NOMO-1 (cell line): ENCODE results near the gene EPB42.
"Not testable (repeated sequence)": the region's sequence is repeated elsewhere in the genome, so short reads cannot be mapped to it uniquely, and the experiment has no call there.

Experiments
- DNase-seq, 2 experiments: peaks; one replicate each; lab custom pipeline; 2025; ENCODE audit not compliant: unreplicated experiment in 2 of 2; lab: John Stamatoyannopoulos, UW

EPB42 gene

DNA sequence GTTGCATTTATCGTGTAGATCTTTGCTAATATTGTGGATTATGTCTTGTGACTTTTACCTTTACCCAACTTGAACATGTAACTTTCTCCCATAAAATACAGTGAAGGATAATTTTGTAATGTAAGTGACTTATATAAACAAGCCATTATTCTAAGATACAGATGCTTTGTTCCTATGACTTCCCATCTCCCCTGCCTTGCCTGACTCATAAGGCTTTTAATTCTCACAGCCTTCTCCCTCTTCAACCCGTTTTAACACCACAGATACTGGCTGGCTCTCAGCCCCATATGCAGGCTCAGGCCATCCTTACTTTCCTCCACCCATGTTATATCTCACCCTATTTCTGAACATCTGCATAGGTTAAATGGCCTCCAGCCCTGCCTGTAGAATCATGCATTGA lies 31.5 kb downstream of the EPB42 start:
- no peak for DNase-seq

DNA sequence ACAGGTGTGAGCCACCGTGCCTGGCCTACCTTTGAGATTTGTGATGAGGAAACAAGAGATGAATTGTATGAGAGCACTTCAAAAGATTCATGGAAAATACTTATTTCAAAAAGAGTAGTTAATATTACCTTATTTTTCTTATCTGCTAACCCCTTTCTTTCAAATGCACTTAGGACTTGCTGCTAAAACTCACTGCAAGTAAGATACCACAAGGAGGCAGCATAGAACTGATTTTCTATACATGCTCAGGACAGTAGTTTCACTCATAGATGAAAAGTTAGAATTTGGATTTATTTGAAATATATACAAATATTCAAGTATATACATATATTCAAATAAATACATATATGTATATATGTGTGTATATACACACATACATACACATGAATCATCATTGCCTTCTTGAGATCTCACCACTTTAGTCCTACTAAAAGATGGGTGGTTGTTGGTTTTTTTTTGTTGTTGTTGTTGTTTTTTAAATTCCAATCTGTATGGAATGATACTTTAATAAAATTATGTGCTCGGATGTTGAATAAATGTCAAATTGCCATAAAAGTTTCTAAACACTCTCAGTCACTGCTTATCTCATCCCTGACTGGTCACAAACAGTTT lies 33.2 kb downstream of the EPB42 start:
- peak; percentile 1 to 70 for DNase-seq

DNA sequence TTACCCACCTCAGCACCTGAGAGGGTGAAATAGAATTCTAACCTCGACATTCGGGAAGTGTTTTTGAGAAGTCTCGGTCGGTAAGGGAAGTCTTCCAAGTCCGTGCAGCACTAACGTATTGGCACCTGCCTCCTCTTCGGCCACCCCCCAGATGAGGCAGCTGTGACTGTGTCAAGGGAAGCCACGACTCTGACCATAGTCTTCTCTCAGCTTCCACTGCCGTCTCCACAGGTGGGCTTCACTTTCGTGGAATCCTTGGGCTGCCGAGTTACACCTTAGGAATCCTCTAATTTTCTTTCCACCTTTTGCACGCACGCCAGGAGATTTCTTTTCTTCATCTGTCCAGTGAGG lies 34.8 kb downstream of the EPB42 start:
- DNase-seq: peak; percentile 33 to 40

DNA sequence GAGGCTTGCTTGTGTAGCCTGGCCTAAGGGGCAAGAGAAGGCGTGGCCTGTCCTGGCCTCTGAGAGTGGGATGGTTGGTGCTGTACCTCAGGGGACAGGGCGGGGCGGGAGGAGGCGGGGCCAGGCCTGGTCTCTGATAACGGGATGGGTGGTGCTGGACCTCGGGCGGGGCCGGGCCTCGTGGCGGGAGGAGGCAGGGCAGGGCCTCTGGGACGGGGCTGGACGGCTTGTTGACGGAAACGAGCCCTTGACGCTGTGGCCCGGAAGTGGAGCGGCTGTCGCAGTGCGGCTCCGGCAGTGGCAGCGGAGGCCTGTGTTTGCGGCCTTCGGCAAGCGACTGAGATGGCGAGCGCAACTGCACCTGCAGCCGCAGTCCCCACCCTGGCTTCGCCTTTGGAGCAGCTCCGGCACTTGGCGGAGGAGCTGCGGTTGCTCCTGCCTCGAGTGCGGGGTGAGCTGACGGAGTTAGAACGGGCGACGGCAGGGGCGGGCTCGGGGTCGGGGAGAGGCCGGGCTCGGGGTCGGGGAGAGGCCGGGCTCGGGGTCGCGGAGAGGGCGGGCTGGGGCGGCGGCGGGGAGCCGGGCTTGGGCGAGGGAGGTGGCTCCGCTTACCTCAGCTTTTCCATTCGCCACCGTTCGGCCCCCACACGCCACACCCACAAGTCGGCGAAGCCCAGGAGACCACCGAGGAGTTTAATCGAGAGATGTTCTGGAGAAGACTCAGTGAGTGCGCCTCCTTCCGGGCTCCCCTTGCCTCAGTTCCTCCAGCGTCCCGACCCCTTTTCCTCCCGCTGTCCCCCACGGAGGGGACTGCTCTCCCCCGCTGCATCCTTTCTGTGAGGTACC lies 35.4 kb downstream of the EPB42 start, which contains the start of gene CCNDBP1:
Gene CCNDBP1 (plus strand): TSS at position 247 of the 846 bp plus-strand sequence. CDS start 96 bp downstream, at position 343.
- peak; percentile 93 to 97 for DNase-seq

DNA sequence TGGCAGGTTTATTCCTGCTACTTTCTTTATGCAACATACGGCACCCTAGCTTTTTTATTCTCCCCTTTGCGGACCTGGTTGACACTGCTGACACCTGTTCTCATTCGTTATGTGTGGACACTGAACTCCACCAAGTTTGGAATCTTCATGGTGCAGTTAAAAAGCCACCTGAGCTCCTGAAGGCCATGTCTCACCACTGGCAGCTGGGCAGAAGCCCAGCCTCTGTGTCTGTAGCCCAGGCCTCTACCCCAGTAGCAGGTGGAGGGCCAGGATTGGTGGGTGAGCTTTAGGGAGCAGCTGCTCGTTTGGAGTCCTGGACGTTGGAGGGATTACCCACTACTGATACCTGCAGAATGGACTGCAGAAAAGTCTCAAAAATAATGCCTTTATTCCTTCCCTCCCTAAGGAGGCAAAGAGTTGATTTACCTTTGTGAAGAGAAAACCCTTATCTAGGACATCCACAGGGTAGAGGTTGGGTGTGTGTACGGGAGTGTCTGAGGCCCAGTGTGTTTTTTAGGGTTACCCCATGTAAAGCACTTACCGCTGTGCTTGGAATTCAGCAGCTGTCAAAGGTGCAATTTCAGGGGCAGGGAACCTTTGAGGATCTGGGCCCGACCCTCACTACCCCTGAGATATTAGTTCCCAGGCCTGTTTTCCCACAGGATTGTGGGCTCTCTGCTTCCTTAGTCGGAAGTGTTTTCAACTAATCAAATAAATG lies 36.3 kb downstream of the EPB42 start:
- DNase-seq: no peak

DNA sequence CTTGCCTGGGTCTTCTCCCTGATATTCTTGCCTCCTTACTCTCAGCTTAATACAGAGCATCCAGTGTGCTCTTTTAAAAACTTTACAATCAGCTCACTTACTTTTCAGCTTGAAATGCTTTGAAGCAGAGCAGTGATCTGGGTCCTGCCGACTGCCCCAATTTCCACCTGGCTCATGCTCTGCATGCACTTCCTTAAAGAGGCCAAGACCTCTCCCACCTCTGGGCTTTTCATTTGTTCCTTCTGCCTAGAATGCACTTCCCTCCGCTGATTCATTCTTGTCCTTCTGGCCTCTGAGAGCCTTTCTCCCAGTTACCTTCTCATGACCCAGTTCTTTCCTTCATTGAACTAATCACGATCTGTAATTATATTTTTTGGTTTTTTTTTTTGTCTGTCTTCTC lies 37.5 kb downstream of the EPB42 start:
- DNase-seq: no peak

DNA sequence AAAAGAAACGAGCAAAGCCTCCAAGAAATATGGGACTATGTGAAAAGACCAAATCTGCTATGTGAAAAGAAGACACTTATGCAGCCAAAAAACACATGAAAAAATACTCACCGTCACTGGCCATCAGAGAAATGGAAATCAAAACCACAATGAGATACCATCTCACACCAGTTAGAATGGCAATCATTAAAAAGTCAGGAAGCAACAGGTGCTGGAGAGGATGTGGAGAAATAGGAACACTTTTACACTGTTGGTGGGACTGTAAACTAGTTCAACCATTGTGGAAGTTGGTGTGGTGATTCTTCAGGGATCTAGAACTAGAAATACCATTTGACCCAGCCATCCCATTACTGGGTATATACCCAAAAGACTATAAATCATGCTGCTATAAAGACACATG lies 43.7 kb downstream of the EPB42 start:
- not testable (repeated sequence) for DNase-seq

DNA sequence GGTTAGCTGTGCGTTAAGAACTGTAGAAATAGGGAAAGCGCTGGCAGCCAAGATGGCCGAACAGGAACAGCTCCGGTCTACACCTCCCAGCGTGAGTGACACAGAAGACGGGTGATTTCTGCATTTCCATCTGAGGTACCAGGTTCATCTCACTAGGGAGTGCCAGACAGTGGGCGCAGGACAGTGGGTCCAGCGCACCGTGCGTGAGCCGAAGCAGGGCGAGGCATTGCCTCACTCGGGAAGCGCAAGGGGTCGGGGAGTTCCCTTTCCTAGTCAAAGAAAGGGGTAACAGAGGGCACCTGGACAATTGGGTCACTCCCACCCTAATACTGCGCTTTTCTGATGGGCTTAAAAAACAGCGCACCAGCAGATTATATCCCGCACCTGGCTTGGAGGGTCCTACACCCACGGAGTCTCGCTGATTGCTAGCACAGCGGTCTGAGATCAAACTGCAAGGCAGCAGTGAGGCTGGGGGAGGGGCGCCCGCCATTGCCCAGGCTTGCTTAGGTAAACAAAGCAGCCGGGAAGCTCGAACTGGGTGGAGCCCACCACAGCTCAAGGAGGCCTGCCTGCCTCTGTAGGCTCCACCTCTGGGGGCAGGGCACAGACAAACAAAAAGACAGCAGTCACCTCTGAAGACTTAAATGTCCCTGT lies 45.0 kb downstream of the EPB42 start:
- DNase-seq: not testable (repeated sequence)

DNA sequence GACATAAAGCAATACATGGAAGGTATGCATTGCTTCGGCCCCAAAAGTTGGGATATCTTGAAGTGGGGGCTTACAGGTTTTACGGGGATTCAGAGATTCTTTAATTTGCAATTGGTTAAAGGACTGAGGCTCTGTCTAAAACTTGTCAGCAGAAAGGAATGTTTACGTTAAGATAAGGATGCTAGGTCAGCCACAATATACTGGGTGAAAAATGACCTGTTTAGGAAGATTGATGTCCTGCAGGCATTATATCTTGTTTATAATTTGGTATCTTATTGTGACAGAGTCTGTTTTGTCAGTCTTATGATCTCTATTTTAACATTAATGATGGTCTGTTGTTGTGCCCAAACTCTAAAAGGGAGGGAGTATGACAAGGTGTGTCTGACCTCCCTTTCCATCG lies 50.9 kb downstream of the EPB42 start:
- no peak for DNase-seq

DNA sequence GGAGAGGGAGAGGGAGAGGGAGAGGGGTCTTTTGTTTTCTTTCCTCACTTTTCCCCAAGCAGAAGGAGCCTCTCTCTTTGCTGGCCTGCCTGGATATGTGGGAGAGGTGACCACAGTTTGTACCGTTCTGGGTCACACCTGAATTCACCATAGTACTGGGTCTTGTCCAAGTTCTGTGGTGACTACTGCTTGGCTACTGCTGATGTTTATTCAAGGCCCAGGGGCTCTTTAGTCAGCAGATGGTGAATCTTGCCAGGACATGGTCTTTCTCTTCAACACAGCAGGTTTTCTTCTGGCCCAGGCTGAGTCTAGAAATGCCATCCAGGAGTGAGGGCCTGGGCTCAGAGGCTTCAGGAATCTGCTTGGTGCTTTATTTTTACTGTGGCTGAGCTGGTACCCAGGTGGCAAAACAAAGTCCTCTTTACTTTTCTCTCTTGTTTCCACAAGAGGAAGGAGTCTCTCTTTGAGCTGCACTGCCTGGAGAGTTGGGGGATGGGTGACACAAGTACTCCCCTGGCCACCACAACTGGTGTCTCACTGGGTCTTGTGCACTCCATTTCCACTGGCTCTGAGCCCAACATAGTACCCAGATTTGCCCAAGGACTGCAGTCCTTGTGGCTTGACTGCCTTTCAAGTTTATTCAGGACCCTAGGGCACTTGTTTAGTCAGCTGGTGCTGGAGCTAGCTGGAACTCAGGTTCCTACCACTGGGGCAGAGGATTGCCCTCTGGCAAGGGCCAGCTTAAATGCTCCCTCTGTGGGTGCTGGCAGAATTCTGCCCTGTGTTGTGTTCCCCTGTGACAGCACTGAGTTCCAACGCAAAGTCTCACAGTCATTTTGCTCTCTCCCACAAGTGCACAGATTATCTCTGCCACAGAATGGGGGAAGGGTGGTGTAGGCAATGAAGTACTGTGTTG lies 52.4 kb downstream of the EPB42 start:
- DNase-seq: no peak

DNA sequence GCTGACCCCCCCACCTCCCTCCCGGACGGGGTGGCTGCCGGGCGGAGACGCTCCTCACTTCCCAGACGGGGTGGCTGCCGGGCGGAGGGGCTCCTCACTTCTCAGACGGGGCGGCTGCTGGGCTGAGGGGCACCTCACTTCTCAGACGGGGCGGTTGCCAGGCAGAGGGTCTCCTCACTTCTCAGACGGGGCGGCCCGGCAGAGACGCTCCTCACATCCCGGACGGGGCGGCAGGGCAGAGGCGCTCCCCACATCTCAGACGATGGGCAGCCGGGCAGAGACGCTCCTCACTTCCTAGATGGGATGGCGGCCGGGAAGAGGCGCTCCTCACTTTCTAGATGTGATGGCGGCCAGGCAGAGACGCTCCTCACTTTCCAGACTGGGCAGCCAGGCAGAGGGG lies 53.6 kb downstream of the EPB42 start:
- not testable (repeated sequence) for DNase-seq

DNA sequence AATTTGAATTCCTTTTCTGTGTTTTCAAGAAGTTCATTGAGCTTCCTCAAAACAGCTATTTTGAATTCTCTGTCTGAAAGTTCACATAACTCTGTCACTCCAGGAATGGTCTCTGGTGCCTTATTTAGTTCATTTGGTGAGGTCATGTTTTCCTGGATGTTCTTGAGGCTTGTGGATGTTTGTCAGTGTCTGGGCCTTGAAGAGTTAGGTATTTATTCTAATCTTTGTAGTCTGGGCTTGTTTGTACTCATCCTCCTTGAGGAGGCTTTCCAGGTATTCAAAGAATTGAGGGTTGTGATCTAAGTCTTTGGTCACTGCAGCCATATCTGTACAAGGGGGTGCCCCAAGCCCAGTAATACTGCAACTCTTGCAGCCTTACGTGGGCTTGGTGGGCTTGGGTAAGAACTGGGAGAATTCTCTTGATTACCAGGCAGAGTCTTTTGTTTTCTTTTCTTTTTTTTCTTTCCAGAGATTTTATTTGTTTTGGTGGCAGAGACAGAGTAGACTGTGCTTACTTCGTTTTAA lies 55.0 kb downstream of the EPB42 start:
- no peak for DNase-seq

DNA sequence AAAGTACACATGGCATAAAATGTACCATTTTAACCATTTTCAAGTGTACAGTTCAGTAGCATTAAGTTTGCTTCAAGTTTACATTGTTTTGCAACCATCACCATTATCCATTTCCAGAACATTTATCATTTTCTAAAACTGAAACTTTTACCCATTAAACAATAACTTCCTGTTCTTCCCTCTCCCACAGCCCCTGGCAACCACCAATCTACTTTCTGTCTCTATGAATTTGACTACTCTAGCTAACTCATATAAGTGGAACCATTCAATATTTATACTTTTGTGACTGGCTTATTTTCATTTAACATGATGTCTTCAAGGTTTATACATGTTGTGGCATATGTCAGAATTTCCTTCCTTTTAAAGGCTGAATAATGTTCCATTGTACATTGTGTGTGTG lies 67.5 kb downstream of the EPB42 start:
- DNase-seq: no peak

DNA sequence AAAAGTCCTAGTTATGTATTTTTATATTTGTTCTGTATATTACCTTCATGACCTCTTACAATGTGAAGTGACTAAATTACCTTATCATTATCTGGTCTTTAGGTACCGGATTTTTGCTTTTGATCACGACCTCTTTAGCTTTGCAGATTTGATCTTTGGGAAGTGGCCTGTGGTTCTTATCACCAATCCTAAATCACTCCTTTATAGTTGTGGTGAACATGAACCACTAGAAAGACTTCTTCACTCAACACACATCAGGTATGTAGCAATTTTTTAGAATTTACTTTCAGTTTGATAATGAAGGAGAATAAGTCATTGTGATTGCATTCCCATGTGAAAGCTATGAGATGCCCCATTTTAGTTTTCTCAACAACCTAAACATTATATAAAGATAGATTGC lies 69.1 kb downstream of the EPB42 start:
- DNase-seq: no peak

DNA sequence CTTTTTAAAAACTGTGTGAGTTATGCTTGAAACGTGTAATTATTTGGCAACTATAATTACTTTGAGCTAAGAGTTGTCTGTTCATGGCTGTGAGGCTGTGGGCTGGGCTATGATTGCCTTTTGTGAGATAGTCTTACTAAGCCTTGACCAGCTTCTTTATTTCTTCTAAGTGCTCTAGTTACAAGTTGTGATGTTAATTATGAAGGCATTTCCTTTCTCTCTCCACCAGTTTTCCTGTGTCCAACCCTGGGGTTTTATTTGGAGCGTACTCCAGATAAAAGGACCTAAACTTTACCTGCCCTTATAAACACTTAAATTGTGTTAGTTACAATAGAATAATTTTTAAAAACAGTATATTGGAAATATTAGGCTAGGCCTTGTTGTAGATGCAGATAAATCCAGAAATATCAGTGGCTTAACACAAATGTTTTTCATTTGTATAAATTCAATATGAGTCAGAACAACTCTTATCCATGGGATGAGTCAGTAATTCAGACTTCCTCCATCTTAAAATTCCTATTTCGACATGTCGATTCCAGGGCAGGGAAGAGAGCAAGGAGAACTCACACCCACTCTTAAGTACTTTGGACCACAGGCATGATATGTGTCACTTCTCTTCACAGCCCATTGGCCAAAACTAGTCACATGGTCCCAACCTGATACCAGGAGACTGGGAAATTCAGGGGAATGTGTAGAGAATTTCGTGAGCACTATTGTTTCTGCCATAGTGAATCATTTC lies 70.5 kb downstream of the EPB42 start:
- no peak for DNase-seq
